ENCODE results near the gene MRPL10.

MRPL10 gene

DNA sequence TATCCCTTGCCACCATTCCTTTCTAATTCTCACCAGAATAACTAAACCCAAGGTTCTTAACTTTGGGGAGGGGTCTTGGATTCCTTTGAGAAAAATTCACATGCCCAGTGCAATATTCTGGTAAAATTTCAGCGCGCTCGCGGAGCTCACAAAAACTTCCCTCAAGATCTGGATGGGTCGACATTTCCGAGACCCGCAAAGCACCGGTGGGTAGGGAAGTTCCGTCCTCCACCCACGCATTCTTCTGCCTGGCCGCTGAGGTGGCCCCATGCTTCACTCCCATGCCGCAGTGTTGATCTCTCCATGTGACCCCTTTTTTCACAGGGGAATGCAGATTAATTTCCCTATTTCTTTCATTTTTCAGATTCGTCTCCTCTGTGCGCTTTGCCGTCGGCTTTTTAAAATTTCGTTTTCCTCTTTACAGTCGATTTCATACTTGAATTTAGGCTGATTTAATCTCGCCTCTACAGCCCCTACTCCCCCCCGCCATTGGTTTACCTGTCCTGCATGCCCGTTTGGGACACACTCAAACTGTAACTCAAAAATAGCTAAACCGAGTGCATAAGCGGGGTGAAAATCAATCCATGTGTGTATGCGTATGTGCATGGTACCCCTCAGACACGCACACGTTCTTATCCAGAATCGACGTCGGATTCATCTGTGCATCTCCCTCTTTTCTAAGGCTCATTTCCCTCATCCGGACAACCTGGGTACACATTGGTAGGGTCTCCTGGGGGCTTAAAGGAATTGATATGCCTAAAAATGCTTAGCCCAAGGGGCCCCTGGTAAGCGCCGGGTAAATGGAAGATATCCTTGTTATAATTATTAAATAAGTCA, 21.0 kb upstream of the MRPL10 start:
- TF ChIP-seq JUND (IDR thresholded peaks at IDR 0.05; ENCODE audit: low read depth) = no peak
- no peak for DNase-seq (ENCODE audit: low read depth in 1 of 2, low spot score in 1 of 2)
- in situ Hi-C loops (cut with HindIII; ENCODE audit: low pct_unique_long_range_greater_than_20kb, low sequenced_read_pairs) = no loop called here

DNA sequence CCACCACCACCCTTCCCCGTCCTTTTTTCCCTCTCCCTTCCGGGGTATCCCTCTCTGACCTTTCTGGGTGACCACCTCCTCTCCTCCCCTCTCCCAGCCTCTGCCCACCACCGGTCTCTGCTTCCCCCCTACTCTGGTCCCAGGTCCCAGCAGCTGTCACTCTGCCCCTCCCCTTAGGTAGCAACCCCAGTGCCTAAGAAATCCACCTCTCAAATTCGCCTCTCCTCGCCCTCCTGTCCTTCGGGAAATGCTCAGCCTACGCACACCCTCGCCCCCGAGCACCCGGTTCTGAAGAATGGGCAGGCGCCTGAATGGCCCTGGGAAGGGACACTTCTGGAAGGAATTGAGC, 20.4 kb upstream of the MRPL10 start:
- DNase-seq (ENCODE audit: low read depth in 1 of 2, low spot score in 1 of 2) = no peak
- in situ Hi-C loops (cut with HindIII; ENCODE audit: low pct_unique_long_range_greater_than_20kb, low sequenced_read_pairs) = no loop called here
- TF ChIP-seq JUND (IDR thresholded peaks at IDR 0.05; ENCODE audit: low read depth) = no peak

DNA sequence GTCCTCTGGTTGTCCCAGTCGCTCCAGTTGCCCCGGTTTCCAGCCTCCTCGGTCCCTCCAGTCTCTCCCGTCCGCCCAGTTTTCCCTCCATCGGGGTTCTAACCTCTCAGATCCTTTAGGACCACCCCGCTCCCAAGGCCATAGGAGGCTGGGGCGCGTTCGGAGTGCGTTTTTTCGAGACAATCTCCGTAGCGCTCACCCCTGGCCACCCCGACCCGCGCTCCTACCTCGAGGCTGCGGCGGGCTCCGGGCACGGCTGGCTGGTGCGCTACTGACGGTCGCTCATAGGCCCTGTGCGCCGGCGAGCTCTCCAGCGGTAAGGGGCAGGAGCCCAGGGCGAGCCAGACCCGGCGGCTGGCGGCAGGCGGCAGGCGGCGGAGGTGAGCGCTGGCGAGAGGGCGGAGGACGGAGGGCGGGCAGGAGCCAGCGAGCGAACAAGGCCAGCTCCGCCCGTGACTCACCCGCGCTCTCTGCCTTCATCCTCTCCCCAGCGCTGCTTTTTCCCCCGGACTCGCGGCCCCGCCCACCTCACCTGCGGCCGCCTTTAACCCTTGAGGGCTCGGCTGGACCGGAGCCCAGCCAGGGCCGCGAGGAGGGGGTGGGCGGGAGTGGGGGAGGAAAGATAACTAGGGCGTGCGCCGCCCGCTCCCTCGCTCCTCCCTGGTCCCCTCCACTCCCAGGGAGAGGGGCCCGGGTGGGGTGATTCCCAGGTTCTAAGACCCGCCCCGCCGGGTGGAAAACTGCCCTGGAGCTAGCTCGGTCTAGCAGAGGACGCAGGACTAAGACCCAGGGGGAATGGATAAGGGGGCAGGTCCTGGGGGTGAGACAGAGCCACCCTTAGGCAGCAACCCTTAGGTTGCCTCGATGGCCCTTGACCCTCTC, 19.6 kb upstream of the MRPL10 start, which contains the start of gene SP6:
Gene SP6 (minus strand): TSS at position 472 of the 882 bp plus-strand sequence. CDS start 2,734 bp downstream, outside the sequence.
- peak; percentile 92 to 97 for DNase-seq (ENCODE audit: low read depth in 1 of 2, low spot score in 1 of 2)
- in situ Hi-C loops (cut with HindIII; ENCODE audit: low pct_unique_long_range_greater_than_20kb, low sequenced_read_pairs) = no loop called here
- TF ChIP-seq JUND (IDR thresholded peaks at IDR 0.05; ENCODE audit: low read depth) = no peak; the same call in 1 of the 2 replicates

DNA sequence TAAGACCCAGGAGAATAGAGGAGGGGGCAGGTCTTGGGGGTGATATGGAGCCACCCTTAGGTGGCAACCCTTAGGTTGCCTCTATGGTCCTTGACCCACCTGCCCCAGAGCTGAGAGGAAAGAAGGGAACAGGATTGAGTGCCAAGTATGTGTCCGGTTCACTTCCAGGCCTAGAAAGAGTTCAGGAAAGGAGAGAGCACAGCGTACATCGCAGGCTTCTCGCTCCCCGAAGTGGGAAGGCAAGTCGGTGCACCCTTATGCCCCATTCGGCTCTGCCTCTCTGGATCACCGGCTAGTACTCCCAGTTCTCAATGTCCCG, 19.0 kb upstream of the MRPL10 start:
- in situ Hi-C loops (cut with HindIII; ENCODE audit: low pct_unique_long_range_greater_than_20kb, low sequenced_read_pairs) = no loop called here
- TF ChIP-seq JUND (IDR thresholded peaks at IDR 0.05; ENCODE audit: low read depth) = no peak

DNA sequence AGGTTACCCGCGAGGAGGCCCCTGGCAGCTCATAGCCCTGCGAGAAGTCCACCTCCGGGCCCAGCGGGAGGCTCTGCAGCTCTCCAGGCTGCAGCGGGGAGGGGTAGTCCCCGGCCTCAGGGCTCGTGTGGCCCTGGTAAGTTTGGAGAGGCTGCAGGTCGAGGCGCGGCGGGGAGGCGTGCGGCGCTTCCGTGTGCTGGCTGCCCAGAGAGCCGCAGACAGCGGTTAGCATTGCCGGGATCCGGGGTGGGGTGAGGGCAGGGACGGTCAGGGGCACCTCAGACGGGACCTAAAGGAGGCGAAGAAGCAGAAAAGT, 16.8 kb upstream of the MRPL10 start:
- TF ChIP-seq JUND (IDR thresholded peaks at IDR 0.05; ENCODE audit: low read depth) = no peak
- in situ Hi-C loops (cut with HindIII; ENCODE audit: low pct_unique_long_range_greater_than_20kb, low sequenced_read_pairs) = no loop called here
- DNase-seq (ENCODE audit: low read depth in 1 of 2, low spot score in 1 of 2) = no peak

More for the DNA sequence above, 19.0 kb upstream of the MRPL10 start:
- peak in 1 of 2 experiments; percentile 61 for DNase-seq (ENCODE audit: low read depth in 1 of 2, low spot score in 1 of 2)

DNA sequence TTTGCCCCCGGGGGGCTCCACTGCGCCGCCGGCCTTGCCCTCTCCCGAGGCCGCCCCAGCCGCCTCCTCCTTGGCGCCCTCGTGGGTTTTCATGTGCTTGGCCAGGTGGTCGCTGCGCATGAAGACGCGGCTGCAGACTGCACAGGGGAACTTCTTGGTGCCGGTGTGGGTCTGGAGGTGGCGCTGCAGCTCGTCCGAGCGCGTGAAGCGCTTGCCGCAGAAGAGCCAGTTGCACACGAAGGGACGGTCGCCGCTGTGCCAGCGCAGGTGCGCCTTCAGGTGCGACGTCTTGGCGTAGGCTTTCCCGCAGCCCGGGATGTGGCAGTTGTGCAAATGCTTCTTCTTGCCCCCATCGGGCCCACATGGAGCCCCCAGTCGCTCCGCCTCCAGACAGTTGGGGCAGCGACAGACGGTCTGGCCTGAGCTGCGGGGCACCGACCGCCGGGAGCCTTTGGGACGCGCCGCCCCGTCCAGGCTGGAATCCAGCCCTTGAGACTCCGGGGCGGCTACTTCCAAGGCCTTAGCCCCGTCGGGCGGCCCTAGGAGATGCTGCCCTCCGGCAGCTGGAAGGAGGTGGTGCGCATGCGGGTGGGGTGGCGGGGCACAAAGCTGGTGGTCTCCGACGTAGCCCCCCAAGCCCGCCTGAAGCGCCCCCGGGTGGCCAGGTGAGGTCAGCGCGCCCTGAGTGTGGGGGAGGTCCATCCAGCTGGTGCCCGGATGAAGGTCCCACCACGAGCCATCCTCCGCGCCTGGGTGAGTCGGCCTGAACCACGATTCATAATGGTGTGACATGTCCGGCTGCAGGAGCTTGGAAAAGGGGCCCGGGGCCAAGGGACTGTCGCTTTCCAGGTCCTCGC, 16.2 kb upstream of the MRPL10 start:
- DNase-seq (ENCODE audit: low read depth in 1 of 2, low spot score in 1 of 2) = no peak
- in situ Hi-C loops (cut with HindIII; ENCODE audit: low pct_unique_long_range_greater_than_20kb, low sequenced_read_pairs) = no loop called here
- TF ChIP-seq JUND (IDR thresholded peaks at IDR 0.05; ENCODE audit: low read depth) = no peak

DNA sequence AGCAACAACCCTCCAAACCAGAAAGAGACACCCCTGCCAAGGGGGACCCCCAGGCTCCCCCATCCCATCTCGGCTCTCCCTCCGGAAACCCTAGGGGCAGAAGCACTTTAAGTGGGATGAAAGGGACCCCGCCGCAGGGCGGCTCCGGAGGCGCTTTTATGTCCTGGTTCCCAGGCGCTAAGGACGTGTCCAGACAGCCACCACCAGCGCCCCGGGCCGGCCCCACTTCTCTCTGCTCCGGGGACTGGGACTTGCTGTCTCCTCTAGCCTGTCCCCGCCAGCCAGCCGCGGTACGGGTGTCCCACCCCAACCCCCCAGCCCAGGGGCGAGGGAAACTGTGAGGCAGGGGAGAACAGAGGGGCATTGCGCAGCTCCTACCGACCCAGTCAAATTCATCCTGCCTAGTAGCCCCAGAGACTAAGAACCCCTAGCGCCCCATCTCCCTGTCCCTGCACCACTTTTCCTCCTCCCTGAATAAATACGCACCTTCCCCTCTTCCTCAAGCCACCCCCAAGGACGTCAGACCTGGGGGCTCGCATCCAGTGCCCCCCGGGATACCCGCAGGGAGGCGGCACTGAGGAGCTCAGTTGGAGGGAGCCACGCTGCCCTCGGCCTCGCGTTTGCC, 15.5 kb upstream of the MRPL10 start:
- in situ Hi-C loops (cut with HindIII; ENCODE audit: low pct_unique_long_range_greater_than_20kb, low sequenced_read_pairs) = no loop called here
- DNase-seq (ENCODE audit: low read depth in 1 of 2, low spot score in 1 of 2) = no peak
- no peak for TF ChIP-seq JUND (IDR thresholded peaks at IDR 0.05; ENCODE audit: low read depth)

DNA sequence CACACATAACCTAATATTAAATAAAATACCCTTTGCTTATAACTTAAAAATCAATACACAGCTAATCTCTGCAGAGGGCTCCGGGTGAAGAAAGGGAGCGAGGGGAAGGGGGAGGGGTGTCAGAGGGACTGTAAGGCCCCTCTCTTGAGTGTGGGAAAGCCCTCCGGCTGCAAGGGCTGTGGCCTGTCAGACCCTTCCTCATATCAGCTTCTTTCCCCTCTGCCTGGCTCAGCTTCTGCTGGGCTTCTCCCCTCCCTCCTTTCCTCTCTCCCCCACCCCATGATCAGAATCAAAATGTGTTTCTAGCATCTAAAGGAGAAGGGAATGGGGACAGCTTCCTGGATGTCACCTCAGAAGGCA, 14.4 kb upstream of the MRPL10 start:
- TF ChIP-seq JUND (IDR thresholded peaks at IDR 0.05; ENCODE audit: low read depth) = no peak
- in situ Hi-C loops (cut with HindIII; ENCODE audit: low pct_unique_long_range_greater_than_20kb, low sequenced_read_pairs) = no loop called here
- no peak for DNase-seq (ENCODE audit: low read depth in 1 of 2, low spot score in 1 of 2)

DNA sequence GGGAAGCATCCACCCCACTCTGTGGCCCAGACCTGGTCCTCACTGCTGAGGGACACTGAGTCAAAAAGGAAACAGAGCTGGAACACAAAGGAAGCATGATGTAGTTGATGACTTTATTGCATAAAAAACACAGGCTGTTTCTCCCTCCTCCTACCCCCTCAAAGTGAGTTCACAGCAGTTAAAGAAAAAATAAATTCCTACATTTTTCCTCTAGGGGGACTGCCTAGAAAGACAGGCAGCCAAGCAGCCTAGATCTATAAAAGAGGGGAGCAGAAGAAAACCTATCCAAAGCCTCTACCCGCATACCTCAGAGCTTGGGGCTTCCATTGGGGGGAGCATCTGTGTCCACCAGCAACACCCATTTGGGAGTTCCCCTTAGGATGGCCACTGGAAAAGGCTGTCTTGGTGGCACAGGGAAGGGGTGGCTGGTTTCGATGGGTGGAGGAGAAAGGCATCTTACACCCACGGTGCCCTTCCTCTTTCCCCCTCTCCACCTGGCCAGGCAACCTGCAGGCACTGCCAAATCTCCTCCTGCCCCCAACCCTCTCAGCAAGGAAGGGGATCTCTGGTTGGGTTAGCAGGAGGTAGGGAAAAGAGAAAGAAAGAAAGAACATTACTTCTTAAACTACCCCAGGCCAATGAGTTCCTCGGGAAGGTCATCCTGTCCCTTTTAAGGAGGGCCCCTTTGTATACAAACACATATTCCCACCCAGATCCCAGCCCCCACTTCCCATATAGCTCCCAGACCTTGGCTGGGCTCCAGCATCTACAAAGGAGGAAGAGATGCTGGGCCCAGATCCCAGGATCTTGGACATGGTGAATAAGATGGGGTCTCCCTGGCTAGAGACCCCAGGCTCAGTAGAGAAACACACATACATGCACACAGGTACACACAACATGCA, 13.7 kb upstream of the MRPL10 start:
- DNase-seq (ENCODE audit: low read depth in 1 of 2, low spot score in 1 of 2) = peak in 1 of 2 experiments; percentile 40
- TF ChIP-seq JUND (IDR thresholded peaks at IDR 0.05; ENCODE audit: low read depth) = no peak
- in situ Hi-C loops (cut with HindIII; ENCODE audit: low pct_unique_long_range_greater_than_20kb, low sequenced_read_pairs) = no loop called here

DNA sequence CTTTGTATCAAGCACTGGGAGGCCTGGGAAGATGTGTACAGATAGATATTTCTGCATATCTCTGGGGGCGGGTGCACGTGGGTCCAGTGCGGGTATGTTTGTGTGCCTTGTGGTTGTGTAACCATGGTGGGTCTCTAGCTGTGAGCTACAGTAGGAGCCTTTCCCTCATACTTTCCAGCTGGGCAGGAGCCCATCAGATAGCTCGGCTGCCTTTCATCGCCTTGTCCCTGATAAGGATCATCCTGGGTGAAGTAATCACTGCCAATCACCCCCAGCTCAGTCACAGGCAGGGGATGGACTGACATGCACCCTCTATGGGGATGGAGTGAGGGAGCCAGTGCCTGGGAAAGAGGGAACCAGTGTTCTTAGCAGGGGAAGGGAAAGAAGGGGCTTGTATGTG, 12.9 kb upstream of the MRPL10 start:
- DNase-seq (ENCODE audit: low read depth in 1 of 2, low spot score in 1 of 2) = peak in 1 of 2 experiments; percentile 23
- in situ Hi-C loops (cut with HindIII; ENCODE audit: low pct_unique_long_range_greater_than_20kb, low sequenced_read_pairs) = no loop called here
- TF ChIP-seq JUND (IDR thresholded peaks at IDR 0.05; ENCODE audit: low read depth) = no peak

DNA sequence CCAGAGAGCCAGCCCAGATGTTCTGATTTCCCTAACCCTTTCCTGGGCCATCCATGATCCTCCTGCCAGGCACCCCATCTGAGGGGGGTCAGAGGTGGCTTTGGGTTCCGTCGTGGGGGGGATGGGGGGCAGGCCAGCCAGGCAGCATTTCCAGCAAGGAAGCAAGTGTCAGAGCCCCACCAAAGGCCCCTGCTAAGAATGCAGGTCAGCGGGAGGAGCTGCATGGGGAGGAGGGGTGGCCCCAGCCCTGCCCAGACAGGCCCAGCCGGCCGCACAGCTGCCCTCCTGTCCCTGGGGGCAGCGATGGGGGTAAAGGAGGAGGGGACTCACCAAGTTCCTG, 12.0 kb upstream of the MRPL10 start:
- no peak for DNase-seq (ENCODE audit: low read depth in 1 of 2, low spot score in 1 of 2)
- in situ Hi-C loops (cut with HindIII; ENCODE audit: low pct_unique_long_range_greater_than_20kb, low sequenced_read_pairs) = no loop called here
- no peak for TF ChIP-seq JUND (IDR thresholded peaks at IDR 0.05; ENCODE audit: low read depth)
